Spleen (tissue), 11 donors: Measurements from ENCODE around the gene MEST. TPM values are rescaled to one million over a fixed set of nuclear protein-coding genes. Genes with fewer than 3 reads are reported as not detected.

Experiments used
- DNase-seq: peaks from one replicate; pipeline ENCODE4 v3.0.0-alpha.2; 2020
- H3K27ac ChIP-seq, 8 donors: fragments of 200-600 bp; sonication (generic) in 7 of 8; 1 replicate in 4 of 8; 2 replicates in 4 of 8; pipeline versions ENCODE4 v1.5.0 to v1.8.0; 2016 to 2021; ENCODE audit warnings: inconsistent platforms in 4 of 8, mild to moderate bottlenecking in 4 of 8, moderate library complexity in 1 of 8
- H3K27me3 ChIP-seq, 7 donors: fragments of 200-600 bp; sonication (generic) in 6 of 7; replicated peaks in 1 of 7; 1 replicate in 4 of 7; 2 replicates in 3 of 7; pipeline versions ENCODE4 v1.5.0 to v1.8.0; 2016 to 2021; ENCODE audit warnings: inconsistent platforms in 3 of 7, mild to moderate bottlenecking in 1 of 7
- H3K36me3 ChIP-seq, 6 donors: fragments of 200-600 bp; sonication (generic) in 5 of 6; 1 replicate in 4 of 6; 2 replicates in 2 of 6; pipeline versions ENCODE4 v1.5.0 to v1.8.0; 2016 to 2021; ENCODE audit warnings: inconsistent platforms in 2 of 6
- H3K4me1 ChIP-seq, 6 donors: fragments of 200-600 bp; sonication (generic) in 5 of 6; 1 replicate in 3 of 6; 2 replicates in 3 of 6; pipeline versions ENCODE4 v1.5.0 to v1.8.0; 2016 to 2021; ENCODE audit warnings: inconsistent platforms in 3 of 6
- H3K4me3 ChIP-seq, 8 donors: fragments of 200-600 bp; sonication (generic) in 7 of 8; 1 replicate in 4 of 8; 2 replicates in 4 of 8; pipeline versions ENCODE4 v1.5.0 to v1.8.0; 2016 to 2021; ENCODE audit warnings: inconsistent platforms in 4 of 8, mild to moderate bottlenecking in 4 of 8, moderate library complexity in 2 of 8
- H3K9me3 ChIP-seq, 8 donors: fragments of 200-600 bp; sonication (generic) in 7 of 8; 1 replicate in 4 of 8; 2 replicates in 4 of 8; pipeline versions ENCODE4 v1.5.0 to v1.8.0; 2016 to 2021; ENCODE audit warnings: inconsistent platforms in 4 of 8
- CTCF ChIP-seq, 11 experiments: fragments of 200-600 bp in 7 of 11; fragments of 450-650 bp in 4 of 11; sonication (generic) in 4 of 11; IDR thresholded peaks in 8 of 11; conservative IDR thresholded peaks in 3 of 11; 1 replicate in 7 of 11; 2 replicates in 4 of 11; pipeline versions ENCODE4 v1.4.0 to v1.8.0; 2016 to 2021; ENCODE audit warnings: antibody characterized with exemption in 11 of 11, inconsistent platforms in 4 of 11, mild to moderate bottlenecking in 1 of 11
- POLR2A ChIP-seq, 3 donors: fragments of 450-650 bp; IDR thresholded peaks; one replicate each; pipeline ENCODE4 v1.5.1; 2017; ENCODE audit warnings: antibody characterized with exemption in 3 of 3, mild to moderate bottlenecking in 1 of 3
- POLR2AphosphoS5 ChIP-seq, 3 donors: sonication (generic); formaldehyde crosslinking; IDR thresholded peaks; one replicate each; pipeline ENCODE4 v1.5.1; 2017; ENCODE audit warnings: antibody characterized with exemption in 3 of 3
- WGBS, 5 donors: extraction: QIAGEN DNeasy Blood & Tissue Kit in 3 of 5; methylation state at CpG; one replicate each; pipeline versions ENCODE4 v1.1.5 to v1.1.7; 2013 to 2018; 5-methylcytosine and 5-hydroxymethylcytosine counted together
- intact Hi-C: fragments of 100-400 bp; cut with DNase I; formaldehyde crosslinking; loops from one replicate; pipeline ENCODE4 v1.15.0; 2023; ENCODE audit warnings: low total_unique reads
- polyA plus RNA-seq, 3 donors: library from polyadenylated mRNA; stranded (reverse); fragments of 200-250 nt; gene quantifications; one replicate each; pipeline ENCODE4 v1.2.1, GENCODE V29; 2013
- total RNA-seq, 7 donors: library from RNA; depleted of rRNA in 3 of 7; stranded (reverse); fragments of >200 nt in 3 of 7; fragmentation: NEBNext Ultra II Directional in 4 of 7; extraction: Animal tissue kit (Norgen Biotek cat#: 25700) in 4 of 7; gene quantifications; one replicate each; pipeline versions ENCODE4 v1.1.0 to v1.2.1, GENCODE V29; 2016 to 2021
- donor health status: healthy with polysubstance abuse.
- donor health status: DM: no; HTN: no; CAD: no; lungs with moderate emphysema.
- donor health status: DM: no; HTN: no; CAD: no.
- donor health status: Bipolar disorder and iron deficiency.
- donor health status: healthy.
- donor health status: DM: no; HTN: no; CAD: no.
- donor health status: DM: yes; HTN: yes; CAD: no.

MEST gene
- total and polyA plus RNA-seq, 10 donors, result 11.2 to 198 (median 98.2) TPM

- H3K36me3 ChIP-seq, result no peaks in the 10 kb centered on the region
- peaks cover 0 to 9% (median 0%) of the 10 kb centered on the region in 8 donors for H3K9me3 ChIP-seq
- no peak overlapping the region for H3K27ac ChIP-seq
- intact Hi-C loops, result no loop called here
- peaks cover 0 to 13% (median 6%) of the 10 kb centered on the region in 6 donors for H3K4me1 ChIP-seq
- H3K4me3 ChIP-seq, result no peak overlapping the region
- TF ChIP-seq POLR2A (IDR thresholded peaks at IDR 0.05) (no peak), POLR2AphosphoS5 (IDR thresholded peaks at IDR 0.05) (no peak), CTCF (IDR thresholded peaks at IDR 0.05 in 8 of 11, conservative IDR thresholded peaks at IDR 0.05 in 3 of 11) (no peak)
- no peaks in the 10 kb centered on the region for H3K27me3 ChIP-seq
- no peak for DNase-seq
- 86 to 95% (median 91%) methylated on average over 1 of the region's 1 CpG for WGBS, 5 donors
These were observed 23.3 kb upstream of the MEST start for GRCh38 chr7:130468612-130469011.

GRCh38 chr7:130471974-130472373 lies 19.9 kb upstream of the MEST start:
- no peak for DNase-seq
- no peaks in the 10 kb centered on the region for H3K9me3 ChIP-seq
- intact Hi-C loops, result no loop called here
- H3K27me3 ChIP-seq, result no peaks in the 10 kb centered on the region
- H3K36me3 ChIP-seq, result no peaks in the 10 kb centered on the region
- H3K27ac ChIP-seq, result no peak overlapping the region
- no peak overlapping the region for H3K4me3 ChIP-seq
- WGBS, 5 donors, result 92 to 98% (median 93%) methylated on average over 2 of the region's 2 CpGs
- TF ChIP-seq POLR2A (IDR thresholded peaks at IDR 0.05) (no peak), CTCF (IDR thresholded peaks at IDR 0.05 in 8 of 11, conservative IDR thresholded peaks at IDR 0.05 in 3 of 11) (no peak), POLR2AphosphoS5 (IDR thresholded peaks at IDR 0.05) (no peak)
- H3K4me1 ChIP-seq, result peaks cover 0 to 26% (median 8%) of the 10 kb centered on the region in 6 donors

GRCh38 chr7:130473289-130473688 lies 18.6 kb upstream of the MEST start:
- intact Hi-C loops, result no loop called here
- Histone ChIP-seq H3K4me3 (no peak overlapping the region), H3K36me3 (no peaks in the 10 kb centered on the region), H3K27me3 (no peaks in the 10 kb centered on the region), H3K4me1 (peaks cover 0 to 26% (median 8%) of the 10 kb centered on the region in 6 donors), H3K9me3 (peaks cover 0 to 11% (median 5%) of the 10 kb centered on the region in 8 donors), H3K27ac (peak overlapping the region in 5 of 8 donors; percentile 44 to 68 (median 61))
- DNase-seq, result no peak
- no peak for TF ChIP-seq POLR2A (IDR thresholded peaks at IDR 0.05)
- no peak for TF ChIP-seq POLR2AphosphoS5 (IDR thresholded peaks at IDR 0.05)
- TF ChIP-seq CTCF (IDR thresholded peaks at IDR 0.05 in 8 of 11, conservative IDR thresholded peaks at IDR 0.05 in 3 of 11), result no peak

- WGBS, 5 donors, result 58 to 81% (median 70%) methylated on average over 4 of the region's 4 CpGs
- no peaks in the 10 kb centered on the region for H3K27me3 ChIP-seq
- DNase-seq, result no peak
- intact Hi-C loops, result no loop called here
- peaks cover 0 to 14% (median 7%) of the 10 kb centered on the region in 8 donors for H3K9me3 ChIP-seq
- peaks cover 0 to 26% (median 8%) of the 10 kb centered on the region in 6 donors for H3K4me1 ChIP-seq
- H3K27ac ChIP-seq, result peak overlapping the region in 5 of 8 donors; percentile 44 to 68 (median 61)
- no peak for TF ChIP-seq POLR2A (IDR thresholded peaks at IDR 0.05)
- no peak for TF ChIP-seq CTCF (IDR thresholded peaks at IDR 0.05 in 8 of 11, conservative IDR thresholded peaks at IDR 0.05 in 3 of 11)
- TF ChIP-seq POLR2AphosphoS5 (IDR thresholded peaks at IDR 0.05), result no peak
- H3K4me3 ChIP-seq, result no peak overlapping the region
- H3K36me3 ChIP-seq, result no peaks in the 10 kb centered on the region
These were observed 18.0 kb upstream of the MEST start for GRCh38 chr7:130473876-130474275.
